AG09309 (cell line): Measurements from ENCODE around the gene SUPT20HL1.

Experiments used
- DNase-seq: peaks from one replicate; pipeline ENCODE4 v3.0.0-alpha.2; 2010; ENCODE audit warnings: low read depth
- H3K4me3 ChIP-seq: 2 replicates; pipeline ENCODE4 v1.5.1; 2011; ENCODE audit warnings: mild to moderate bottlenecking, low read depth, low read length, moderate library complexity; ENCODE audit not compliant: control insufficient read depth
- TF ChIP-seq, protein P1 (sequence below): IDR thresholded peaks from 2 replicates; pipeline ENCODE4 v1.5.1; 2011; ENCODE audit warnings: mild to moderate bottlenecking, low read depth, low read length, inconsistent platforms; ENCODE audit not compliant: insufficient read depth, control insufficient read depth; ENCODE audit errors: missing control alignments

Gene SUPT20HL1

DNA sequence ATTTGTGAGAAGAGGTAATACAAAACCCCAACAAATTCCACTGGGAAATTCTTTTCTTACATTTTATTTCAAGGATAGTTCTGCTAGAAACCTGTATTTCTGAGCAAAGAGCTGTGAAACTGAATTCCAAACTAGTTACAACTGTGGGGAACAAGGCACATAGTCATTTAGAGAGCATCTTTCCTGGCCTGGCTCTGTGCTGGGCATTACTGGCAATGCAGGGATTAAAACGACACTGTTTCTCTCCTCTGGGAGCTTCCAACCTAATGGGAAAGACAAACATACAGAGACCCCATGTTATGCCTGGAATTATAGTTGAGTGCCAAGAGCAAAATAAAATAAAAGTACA, 36.5 kb downstream of the SUPT20HL1 start:
- H3K4me3 ChIP-seq = no peak overlapping the region
- TF ChIP-seq, protein P1, sequence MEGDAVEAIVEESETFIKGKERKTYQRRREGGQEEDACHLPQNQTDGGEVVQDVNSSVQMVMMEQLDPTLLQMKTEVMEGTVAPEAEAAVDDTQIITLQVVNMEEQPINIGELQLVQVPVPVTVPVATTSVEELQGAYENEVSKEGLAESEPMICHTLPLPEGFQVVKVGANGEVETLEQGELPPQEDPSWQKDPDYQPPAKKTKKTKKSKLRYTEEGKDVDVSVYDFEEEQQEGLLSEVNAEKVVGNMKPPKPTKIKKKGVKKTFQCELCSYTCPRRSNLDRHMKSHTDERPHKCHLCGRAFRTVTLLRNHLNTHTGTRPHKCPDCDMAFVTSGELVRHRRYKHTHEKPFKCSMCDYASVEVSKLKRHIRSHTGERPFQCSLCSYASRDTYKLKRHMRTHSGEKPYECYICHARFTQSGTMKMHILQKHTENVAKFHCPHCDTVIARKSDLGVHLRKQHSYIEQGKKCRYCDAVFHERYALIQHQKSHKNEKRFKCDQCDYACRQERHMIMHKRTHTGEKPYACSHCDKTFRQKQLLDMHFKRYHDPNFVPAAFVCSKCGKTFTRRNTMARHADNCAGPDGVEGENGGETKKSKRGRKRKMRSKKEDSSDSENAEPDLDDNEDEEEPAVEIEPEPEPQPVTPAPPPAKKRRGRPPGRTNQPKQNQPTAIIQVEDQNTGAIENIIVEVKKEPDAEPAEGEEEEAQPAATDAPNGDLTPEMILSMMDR = no peak
- no peak for DNase-seq

DNA sequence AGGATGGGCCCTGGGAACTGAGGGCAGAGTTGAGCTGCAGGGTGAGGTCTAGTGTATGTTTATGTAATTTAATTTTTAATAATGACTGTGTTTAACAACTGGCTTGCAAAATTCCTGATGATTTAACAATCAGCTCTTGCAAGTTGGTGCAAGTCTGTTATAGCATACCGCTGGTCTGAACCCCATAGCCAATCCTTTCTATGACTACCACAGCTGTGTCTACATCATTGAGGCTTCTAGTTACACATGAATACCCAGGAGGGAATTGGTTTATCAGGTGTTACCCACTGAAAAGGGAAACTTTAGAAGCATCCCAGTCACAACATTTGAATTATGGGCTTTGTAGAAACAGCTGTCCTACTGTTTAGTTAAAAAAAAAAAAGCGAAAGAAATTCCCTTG, 38.3 kb downstream of the SUPT20HL1 start:
- DNase-seq = no peak
- no peak overlapping the region for H3K4me3 ChIP-seq
- TF ChIP-seq, protein P1 = no peak

DNA sequence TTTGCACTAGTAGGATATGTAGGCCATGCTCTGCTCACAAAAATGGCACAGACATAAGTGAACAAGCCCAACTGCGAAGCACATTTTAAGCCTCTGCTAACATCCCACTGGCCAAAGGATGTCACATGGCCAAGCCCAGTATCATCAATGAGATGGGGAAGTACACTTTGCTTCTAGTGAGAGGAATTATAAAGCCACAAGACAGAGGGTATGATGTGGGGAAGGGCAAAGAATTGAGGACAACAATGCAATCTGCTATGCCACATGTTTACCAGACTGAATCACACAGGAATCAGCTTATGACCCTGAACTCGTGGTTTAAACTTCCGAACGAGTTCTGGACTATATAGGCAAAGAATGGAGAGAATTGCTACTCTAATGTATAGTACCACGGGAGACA, 39.1 kb downstream of the SUPT20HL1 start:
- no peak for DNase-seq
- TF ChIP-seq, protein P1 = no peak
- no peak overlapping the region for H3K4me3 ChIP-seq

DNA sequence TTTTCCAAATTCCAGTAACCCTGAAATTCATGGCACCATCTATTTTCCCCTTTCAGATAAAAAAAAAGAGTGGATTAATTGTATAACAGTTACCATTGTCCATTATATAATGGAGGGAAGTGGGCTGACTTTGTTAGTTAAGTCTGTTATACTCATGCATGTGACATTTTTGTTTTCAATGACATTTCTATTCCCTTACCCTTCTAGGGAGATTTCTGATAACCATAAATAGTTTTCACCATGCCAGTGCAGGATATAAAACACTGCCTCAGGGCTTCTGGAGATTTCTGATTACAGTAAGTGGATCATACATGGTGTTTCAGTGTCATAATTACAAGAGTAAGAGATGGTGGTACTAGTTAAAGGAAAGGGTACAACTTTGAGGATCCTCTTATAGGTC, 45.5 kb downstream of the SUPT20HL1 start:
- TF ChIP-seq, protein P1 = no peak
- no peak overlapping the region for H3K4me3 ChIP-seq
- no peak for DNase-seq
